HEK293 (cell line): Measurements from ENCODE around the gene MTA1.

ENCODE experiments used
- CTCF ChIA-PET: fragments of 350-600 bp; formaldehyde crosslinking; extraction: SDS; loops from one replicate; lab custom pipeline; 2021; ENCODE audit warnings: antibody characterized with exemption; lab: Yijun Ruan, JAX
- POLR2A ChIA-PET: fragments of 300-600 bp; formaldehyde crosslinking; extraction: SDS; loops from one replicate; lab custom pipeline; 2020; ENCODE audit warnings: antibody characterized with exemption, inconsistent platforms; lab: Yijun Ruan, JAX
- H3K27ac ChIP-seq: fragments of 200-500 bp; sonication (Bioruptor generic); 2 replicates; pipeline ENCODE4 v1.5.1; 2014; ENCODE audit warnings: low read depth, low read length, control low read depth, inconsistent platforms; ENCODE audit errors: extremely low read depth
- H3K36me3 ChIP-seq, 2 experiments: fragments of 200-500 bp in 1 of 2; sonication (Bioruptor generic) in 1 of 2; 1 replicate in 1 of 2; 2 replicates in 1 of 2; pipeline ENCODE4 v1.5.1; 2014 to 2017; ENCODE audit warnings: inconsistent platforms in 2 of 2, low read length in 2 of 2; ENCODE audit not compliant: control insufficient read depth in 2 of 2, insufficient read depth in 1 of 2
- H3K4me1 ChIP-seq: fragments of 200-500 bp; sonication (Bioruptor generic); 2 replicates; pipeline ENCODE4 v1.5.1; 2014; ENCODE audit warnings: mild to moderate bottlenecking, low read length, inconsistent platforms; ENCODE audit not compliant: control insufficient read depth, insufficient read depth
- H3K4me3 ChIP-seq: 2 replicates; pipeline ENCODE4 v1.5.1; 2011; ENCODE audit warnings: low read depth, mild to moderate bottlenecking, control low read depth, low read length, moderate library complexity
- H3K9me3 ChIP-seq: fragments of 200-500 bp; sonication (Bioruptor generic); 2 replicates; pipeline ENCODE4 v1.5.1; 2014; ENCODE audit warnings: low read depth, low read length, inconsistent platforms; ENCODE audit not compliant: control insufficient read depth, insufficient read depth
- GLIS2 ChIP-seq: fragments of 450-650 bp; formaldehyde crosslinking; IDR thresholded peaks from 2 replicates; pipeline ENCODE4 v1.5.1; 2016; ENCODE audit warnings: missing biosample characterization, missing genetic modification characterization
- ZNF10 ChIP-seq: fragments of 450-650 bp; formaldehyde crosslinking; IDR thresholded peaks from 2 replicates; pipeline ENCODE4 v1.5.1; 2017; ENCODE audit warnings: missing biosample characterization, missing genetic modification characterization
- ZNF341 ChIP-seq: fragments of 450-650 bp; formaldehyde crosslinking; IDR thresholded peaks from 2 replicates; pipeline ENCODE4; 2016; ENCODE audit warnings: low read depth, missing biosample characterization, missing genetic modification characterization
- ZNF37A ChIP-seq: fragments of 450-650 bp; IDR thresholded peaks from 2 replicates; pipeline ENCODE4 v1.5.1; 2018; ENCODE audit warnings: missing biosample characterization, missing genetic modification characterization
- ZNF571 ChIP-seq: fragments of 450-650 bp; formaldehyde crosslinking; IDR thresholded peaks from 2 replicates; pipeline ENCODE4 v1.5.0; 2017; ENCODE audit warnings: missing biosample characterization, missing genetic modification characterization
- ZNF701 ChIP-seq: fragments of 450-650 bp; formaldehyde crosslinking; IDR thresholded peaks from 2 replicates; pipeline ENCODE4 v1.5.1; 2016; ENCODE audit warnings: missing biosample characterization, missing genetic modification characterization
- ZSCAN23 ChIP-seq: fragments of 450-650 bp; formaldehyde crosslinking; IDR thresholded peaks from 2 replicates; pipeline ENCODE4 v1.5.1; 2016; ENCODE audit warnings: missing biosample characterization, missing genetic modification characterization
- TF ChIP-seq, protein P1 (sequence below): fragments of 450-650 bp; formaldehyde crosslinking; IDR thresholded peaks from 2 replicates; pipeline ENCODE4 v1.5.1; 2016; ENCODE audit warnings: missing biosample characterization, missing genetic modification characterization
- TF ChIP-seq, protein P2 (sequence below): IDR thresholded peaks from 2 replicates; pipeline ENCODE4 v1.6.1; 2011; ENCODE audit warnings: mild to moderate bottlenecking, low read depth, low read length, borderline replicate concordance
- TF ChIP-seq, protein P3 (sequence below): fragments of 450-650 bp; formaldehyde crosslinking; IDR thresholded peaks from 2 replicates; pipeline ENCODE4 v1.5.1; 2017; ENCODE audit warnings: missing biosample characterization, missing genetic modification characterization
- TF ChIP-seq, protein P4 (sequence below): fragments of 450-650 bp; formaldehyde crosslinking; IDR thresholded peaks from 2 replicates; pipeline ENCODE4 v1.5.1; 2017; ENCODE audit warnings: missing biosample characterization, mild to moderate bottlenecking, missing genetic modification characterization, moderate library complexity

The MTA1 gene

DNA sequence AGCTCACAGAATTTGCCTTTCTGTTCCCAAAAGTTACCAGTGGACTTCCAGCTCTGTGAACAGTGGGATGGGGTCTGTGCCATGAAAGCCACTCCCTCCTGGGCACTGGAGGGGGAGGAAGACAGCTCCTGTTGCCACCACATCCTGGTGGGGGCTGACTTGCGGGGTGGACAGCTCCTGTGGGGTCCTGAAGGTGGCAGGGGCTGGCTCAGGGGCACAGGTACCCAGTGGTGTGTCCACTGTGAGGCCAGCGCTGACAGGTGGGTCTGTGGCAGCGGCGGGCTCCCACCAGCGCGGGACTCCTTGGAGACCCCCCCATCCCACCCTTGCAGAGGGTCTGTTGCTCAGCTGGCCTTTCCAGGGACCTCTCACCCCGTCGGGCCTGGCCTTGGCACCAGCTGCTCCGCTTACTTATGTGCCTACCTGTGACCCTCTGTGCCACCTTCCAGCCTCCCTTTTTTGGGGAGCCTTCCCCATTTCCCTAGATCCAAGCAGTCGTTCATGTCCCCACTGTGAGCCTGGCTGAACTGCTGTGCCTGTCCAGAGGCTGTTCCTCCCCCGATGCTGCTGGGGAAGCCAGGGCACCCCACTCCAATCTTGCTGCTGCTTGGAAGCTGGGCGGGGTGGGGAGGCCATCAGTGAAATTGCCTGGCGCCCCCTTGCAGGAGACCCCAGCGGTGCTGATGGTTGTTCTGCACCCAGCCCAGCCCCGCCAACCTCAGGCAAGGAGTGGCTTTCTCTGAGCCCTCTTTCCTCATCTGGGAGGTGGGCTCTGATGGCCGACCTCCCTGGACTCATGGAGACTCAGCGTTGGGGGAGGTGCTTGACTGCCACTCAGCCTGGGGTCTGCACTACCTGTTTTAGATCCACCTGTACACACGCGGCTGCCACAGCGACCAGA lies 73.6 kb downstream of the MTA1 start:
- H3K4me1 ChIP-seq, result peaks cover 5% of the 10 kb centered on the region
- H3K27ac ChIP-seq, result no peak overlapping the region
- H3K36me3 ChIP-seq, result peaks cover 0 to 24% of the 10 kb centered on the region in 2 experiments; a peak in 1 of 3 replicates
- H3K4me3 ChIP-seq, result no peak overlapping the region
- ChIA-PET CTCF (interaction anchor here (0.8 to 5.0 kb wide), 2 partner anchors 12 to 17 kb away, joined by 3 to 83 read pairs; no protein-coding TSS in a partner anchor), POLR2A (interaction anchor here (0.7 to 1.4 kb wide), 2 partner anchors 15 to 19 kb away, joined by 3 read pairs; no protein-coding TSS in a partner anchor)
- no peak for TF ChIP-seq ZSCAN23 (tag by site-specific recombination)
- TF ChIP-seq, protein P1, sequence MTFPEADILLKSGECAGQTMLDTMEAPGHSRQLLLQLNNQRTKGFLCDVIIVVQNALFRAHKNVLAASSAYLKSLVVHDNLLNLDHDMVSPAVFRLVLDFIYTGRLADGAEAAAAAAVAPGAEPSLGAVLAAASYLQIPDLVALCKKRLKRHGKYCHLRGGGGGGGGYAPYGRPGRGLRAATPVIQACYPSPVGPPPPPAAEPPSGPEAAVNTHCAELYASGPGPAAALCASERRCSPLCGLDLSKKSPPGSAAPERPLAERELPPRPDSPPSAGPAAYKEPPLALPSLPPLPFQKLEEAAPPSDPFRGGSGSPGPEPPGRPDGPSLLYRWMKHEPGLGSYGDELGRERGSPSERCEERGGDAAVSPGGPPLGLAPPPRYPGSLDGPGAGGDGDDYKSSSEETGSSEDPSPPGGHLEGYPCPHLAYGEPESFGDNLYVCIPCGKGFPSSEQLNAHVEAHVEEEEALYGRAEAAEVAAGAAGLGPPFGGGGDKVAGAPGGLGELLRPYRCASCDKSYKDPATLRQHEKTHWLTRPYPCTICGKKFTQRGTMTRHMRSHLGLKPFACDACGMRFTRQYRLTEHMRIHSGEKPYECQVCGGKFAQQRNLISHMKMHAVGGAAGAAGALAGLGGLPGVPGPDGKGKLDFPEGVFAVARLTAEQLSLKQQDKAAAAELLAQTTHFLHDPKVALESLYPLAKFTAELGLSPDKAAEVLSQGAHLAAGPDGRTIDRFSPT (tag by site-specific recombination), result 0 out of 2 replicates have a peak, but pooled peaks have one; percentile 0
- no peaks in the 10 kb centered on the region for H3K9me3 ChIP-seq

DNA sequence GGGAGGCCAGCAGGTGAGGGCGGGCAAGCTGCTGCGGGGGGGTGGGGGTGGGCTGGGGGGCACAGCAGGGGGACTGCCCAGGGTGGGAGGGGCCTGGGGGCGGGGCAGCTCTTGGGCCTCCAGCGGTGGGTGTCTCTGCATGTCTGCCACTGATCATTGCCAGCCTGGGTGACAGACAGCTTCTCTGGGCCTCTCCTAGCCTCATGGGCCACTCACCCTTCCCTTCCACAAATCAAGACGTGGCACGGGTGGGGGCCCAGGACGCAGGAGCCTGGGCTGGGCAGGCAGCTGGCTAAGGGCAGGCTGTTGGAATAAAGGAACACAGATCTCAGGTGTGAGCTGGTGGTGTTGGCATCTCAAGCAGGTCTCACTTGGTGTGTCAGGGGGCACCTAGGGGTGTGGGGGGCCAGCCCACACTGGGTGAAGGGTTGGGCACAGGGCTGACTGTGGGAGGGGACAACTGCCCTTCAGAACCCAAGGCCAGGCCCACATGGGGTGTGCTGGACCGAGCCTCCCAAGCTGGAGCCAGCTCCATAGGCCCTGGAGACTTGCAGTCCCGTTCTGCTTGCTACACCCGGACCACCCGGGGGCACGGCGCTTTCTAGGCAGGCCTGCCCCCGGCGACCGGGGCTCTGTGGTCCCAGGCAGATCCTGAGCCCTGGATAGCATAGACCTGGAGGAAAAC lies 74.4 kb downstream of the MTA1 start:
- ChIA-PET POLR2A (interaction anchor here (0.7 kb wide), 1 partner anchor 20 kb away, joined by 3 read pairs; no protein-coding TSS in a partner anchor), CTCF (no interaction called here)
- H3K4me3 ChIP-seq, result no peak overlapping the region
- H3K36me3 ChIP-seq, result peaks cover 0 to 24% of the 10 kb centered on the region in 2 experiments; a peak in 1 of 3 replicates
- no peak for TF ChIP-seq ZNF571 (tag by site-specific recombination)
- peak; percentile 90 for TF ChIP-seq ZNF10
- TF ChIP-seq, protein P2, sequence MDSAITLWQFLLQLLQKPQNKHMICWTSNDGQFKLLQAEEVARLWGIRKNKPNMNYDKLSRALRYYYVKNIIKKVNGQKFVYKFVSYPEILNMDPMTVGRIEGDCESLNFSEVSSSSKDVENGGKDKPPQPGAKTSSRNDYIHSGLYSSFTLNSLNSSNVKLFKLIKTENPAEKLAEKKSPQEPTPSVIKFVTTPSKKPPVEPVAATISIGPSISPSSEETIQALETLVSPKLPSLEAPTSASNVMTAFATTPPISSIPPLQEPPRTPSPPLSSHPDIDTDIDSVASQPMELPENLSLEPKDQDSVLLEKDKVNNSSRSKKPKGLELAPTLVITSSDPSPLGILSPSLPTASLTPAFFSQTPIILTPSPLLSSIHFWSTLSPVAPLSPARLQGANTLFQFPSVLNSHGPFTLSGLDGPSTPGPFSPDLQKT, result no peak
- TF ChIP-seq GLIS2 (tag by site-specific recombination), result peak; percentile 50; the same call in 1 of the 2 replicates
- no peak for TF ChIP-seq ZNF341 (tag by site-specific recombination)
- TF ChIP-seq ZNF37A (tag by site-specific recombination), result no peak
- TF ChIP-seq, protein P3, sequence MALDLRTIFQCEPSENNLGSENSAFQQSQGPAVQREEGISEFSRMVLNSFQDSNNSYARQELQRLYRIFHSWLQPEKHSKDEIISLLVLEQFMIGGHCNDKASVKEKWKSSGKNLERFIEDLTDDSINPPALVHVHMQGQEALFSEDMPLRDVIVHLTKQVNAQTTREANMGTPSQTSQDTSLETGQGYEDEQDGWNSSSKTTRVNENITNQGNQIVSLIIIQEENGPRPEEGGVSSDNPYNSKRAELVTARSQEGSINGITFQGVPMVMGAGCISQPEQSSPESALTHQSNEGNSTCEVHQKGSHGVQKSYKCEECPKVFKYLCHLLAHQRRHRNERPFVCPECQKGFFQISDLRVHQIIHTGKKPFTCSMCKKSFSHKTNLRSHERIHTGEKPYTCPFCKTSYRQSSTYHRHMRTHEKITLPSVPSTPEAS (tag by site-specific recombination), result no peak
- TF ChIP-seq, protein P1 (tag by site-specific recombination), result peak; percentile 34; the same call in 1 of the 2 replicates
- peaks cover 4% of the 10 kb centered on the region for H3K4me1 ChIP-seq
- no peak overlapping the region for H3K27ac ChIP-seq
- H3K9me3 ChIP-seq, result no peaks in the 10 kb centered on the region

- TF ChIP-seq ZNF701 (tag by site-specific recombination), result no peak
- TF ChIP-seq, protein P4, sequence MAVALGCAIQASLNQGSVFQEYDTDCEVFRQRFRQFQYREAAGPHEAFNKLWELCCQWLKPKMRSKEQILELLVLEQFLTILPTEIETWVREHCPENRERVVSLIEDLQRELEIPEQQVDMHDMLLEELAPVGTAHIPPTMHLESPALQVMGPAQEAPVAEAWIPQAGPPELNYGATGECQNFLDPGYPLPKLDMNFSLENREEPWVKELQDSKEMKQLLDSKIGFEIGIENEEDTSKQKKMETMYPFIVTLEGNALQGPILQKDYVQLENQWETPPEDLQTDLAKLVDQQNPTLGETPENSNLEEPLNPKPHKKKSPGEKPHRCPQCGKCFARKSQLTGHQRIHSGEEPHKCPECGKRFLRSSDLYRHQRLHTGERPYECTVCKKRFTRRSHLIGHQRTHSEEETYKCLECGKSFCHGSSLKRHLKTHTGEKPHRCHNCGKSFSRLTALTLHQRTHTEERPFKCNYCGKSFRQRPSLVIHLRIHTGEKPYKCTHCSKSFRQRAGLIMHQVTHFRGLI (tag by site-specific recombination), result no peak
- Histone ChIP-seq H3K4me1 (no peaks in the 10 kb centered on the region; the same call in 1 of the 2 replicates), H3K9me3 (no peaks in the 10 kb centered on the region), H3K36me3 (peaks cover 0 to 24% of the 10 kb centered on the region in 2 experiments; a peak in 1 of 3 replicates), H3K27ac (no peak overlapping the region), H3K4me3 (no peak overlapping the region)
- ChIA-PET POLR2A (no interaction called here), CTCF (no interaction called here)
These were observed 74.9 kb downstream of the MTA1 start for GRCh38 chr14:105494606-105494929.
